GM18861 (cell line): Measurements from ENCODE around the gene COL2A1.

ENCODE experiments used
- ATAC-seq: cut with Tn5 transposase; IDR thresholded peaks from one replicate; pipeline ENCODE4 v1.9.1; 2021; ENCODE audit not compliant: unreplicated experiment

Gene COL2A1

DNA sequence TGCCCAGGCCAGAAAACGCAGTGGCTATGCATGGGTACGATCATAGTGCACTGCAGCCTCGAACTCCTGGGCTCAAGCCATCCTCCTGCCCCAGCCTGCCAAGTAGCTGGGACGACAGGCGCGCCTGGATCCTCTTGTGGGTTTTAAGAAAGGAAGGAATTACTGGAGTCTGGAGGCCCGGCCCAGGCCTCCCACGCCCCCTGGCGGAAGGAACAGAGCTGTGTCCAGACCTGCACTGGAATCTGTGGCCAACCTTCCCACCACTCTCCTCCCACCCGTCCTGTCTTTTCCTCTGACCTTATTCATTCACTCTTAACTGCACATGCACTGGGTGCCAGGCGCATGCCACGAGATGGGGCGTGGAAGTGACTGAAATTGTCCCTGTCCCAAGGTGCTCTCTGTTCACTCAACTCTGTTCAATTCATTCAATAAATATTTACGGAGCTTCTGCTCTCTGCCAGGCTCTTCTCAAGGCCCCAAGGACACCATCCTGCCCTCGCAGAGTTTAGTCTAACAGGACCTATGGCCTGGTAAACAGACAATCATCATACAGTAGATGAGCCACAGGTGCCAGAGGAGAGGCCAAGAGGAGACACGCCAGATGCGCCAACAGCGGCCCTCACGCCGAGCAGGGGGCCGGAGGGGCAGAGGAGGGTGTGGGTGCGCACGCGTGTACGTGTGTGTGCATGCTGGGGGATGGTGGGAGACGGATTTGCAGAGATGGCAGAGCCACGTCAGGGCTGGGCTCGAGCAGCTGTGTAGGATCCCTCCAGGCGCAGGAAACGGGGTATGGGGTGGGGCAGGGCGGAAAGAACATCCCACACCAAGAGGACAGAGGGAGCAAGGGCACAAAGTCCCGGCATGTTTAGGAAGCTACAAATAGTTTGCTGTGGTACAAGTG lies 54.6 kb downstream of the COL2A1 start:
- ATAC-seq = no peak

DNA sequence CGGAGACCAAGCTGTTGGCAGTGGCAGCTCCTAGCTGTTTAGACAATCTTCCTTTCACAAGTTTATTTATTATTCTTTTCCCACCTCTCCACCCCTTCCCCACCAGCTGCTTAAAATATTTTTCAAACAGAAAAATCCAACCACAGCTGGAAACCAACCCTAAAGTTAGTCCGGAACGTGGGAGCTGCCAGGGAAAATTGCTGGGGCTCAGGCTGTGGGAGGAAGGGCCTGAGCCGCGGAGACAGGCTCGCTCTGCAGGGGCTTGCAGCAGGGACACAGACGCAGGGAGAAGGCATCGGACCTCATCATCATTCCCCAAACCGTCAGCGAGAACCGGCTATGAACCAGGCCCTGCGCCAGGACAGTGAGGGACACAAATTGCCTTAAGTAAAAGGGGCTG lies 56.9 kb downstream of the COL2A1 start:
- ATAC-seq = no peak

DNA sequence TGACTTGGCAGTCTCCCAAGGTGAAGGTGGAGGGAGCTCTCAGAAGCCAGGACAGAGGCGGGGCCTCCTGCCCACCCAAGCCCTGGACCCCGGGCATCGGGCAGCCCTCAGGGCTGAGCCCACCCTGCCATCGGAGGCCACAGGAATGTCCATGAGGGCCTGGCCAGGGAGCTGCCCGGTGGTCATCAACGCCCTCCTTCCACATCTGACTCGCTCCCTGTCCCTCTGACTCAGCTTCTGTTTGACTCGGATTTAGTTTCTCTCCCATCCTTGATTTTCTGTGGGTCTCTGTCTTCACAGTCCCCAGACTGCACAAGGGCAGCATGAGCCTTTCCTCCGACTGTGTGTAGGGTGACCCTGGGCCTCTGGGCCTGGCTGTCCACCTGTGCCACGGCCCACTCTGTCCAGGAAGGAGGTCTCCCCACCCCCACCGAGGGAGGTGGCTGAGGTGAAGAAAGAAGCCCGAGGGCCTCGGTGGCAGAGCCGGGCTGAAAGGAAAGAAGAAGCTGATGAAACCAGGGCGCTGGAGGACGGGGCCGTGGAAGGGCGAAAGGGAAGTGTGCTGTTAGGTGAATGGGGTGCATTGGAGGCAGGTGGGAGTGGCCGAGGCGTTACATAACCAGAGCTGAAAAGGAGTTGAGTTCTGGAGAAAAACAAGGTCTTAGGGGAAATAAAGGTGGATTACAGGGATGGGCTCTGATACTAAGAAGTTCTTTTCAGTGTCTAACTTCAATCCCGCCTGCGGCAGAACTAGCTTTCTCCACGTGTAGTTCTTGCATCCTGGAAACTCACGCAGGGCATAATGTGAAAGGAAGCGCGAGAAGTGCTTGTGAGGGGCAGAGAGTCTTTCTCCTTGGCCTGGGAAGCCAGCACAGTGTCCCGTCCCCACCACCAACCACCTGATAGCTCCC lies 57.6 kb downstream of the COL2A1 start:
- ATAC-seq = no peak

DNA sequence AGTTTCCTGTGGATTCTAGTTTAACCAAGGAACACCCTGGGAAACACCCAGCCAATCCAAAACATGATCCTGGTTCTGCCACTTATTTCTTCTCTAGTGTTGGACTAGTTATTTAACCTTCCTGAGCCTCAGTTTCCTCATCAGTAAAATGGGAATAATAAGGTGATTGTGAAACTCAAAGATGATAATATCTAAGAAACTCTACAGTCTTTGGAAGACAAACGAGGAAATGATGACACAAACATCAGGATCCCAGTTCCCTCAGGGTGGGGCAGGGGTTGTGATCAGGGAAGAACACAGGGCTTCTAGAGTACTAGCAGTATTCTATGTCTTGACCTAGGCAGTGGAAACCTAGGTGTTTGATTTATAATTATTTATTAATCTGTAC lies 58.9 kb downstream of the COL2A1 start:
- ATAC-seq = no peak

DNA sequence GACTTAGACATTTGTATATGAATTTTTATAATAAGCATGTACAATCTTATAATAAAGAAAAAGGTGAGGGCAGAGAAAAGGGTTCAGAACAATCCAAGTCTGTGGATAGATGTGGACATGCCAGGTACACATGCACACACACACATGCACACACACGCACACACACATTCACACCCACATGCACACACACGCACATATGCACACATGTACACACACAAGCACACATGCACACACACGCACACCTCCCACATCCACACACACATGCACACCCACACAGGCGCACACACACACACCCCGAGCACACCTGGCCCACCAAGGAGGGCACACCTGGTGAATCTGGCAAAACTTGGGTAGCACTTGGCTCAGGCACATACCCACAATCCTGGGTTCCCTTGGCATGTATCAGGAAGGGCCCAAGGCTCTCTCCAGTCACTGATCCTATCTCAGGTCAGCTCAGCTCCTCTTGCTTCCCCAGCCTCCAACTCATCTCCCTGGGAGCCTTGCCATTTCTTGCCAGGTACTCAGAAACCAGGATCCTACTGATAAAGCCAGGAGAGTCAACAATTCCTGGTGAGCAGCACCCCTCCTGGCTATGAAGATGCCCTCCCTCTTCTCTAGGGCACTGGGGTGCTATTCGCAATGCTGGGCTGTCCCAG lies 59.5 kb downstream of the COL2A1 start:
- no peak for ATAC-seq

DNA sequence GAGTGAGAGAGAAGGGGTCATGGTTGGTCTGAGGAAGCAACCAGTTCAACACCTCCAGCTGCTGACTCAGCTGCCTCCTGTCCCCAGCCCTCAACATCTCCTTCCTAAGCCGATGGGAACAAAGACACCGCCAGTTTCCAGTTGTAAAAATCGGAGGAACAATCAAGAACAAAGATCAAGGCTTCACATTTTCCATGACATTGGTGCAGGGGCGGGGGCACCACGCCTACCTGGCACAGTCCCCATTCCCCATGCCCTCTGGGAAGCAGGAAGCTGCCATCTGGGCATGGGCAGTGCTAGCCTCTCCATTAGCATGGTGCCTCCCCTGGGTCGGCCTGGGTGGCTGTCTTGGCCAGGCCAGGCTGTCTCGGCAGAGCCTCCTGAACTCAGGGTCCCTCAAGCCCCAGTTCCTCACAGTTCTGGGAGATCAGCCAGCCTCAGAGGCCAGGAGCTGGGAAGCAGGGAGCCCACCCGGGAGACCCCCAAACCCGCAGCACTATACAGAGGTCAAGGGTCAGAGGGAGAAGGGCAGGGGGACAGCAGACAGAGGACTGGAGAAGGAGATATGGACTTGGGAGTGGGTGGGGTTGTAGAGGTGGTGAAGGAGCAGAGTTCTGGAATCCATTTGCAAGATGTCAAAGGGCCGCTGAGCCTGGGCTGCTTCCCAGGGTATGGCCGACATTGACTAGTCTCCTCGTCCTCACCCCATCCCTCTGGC lies 60.5 kb downstream of the COL2A1 start:
- ATAC-seq = no peak

DNA sequence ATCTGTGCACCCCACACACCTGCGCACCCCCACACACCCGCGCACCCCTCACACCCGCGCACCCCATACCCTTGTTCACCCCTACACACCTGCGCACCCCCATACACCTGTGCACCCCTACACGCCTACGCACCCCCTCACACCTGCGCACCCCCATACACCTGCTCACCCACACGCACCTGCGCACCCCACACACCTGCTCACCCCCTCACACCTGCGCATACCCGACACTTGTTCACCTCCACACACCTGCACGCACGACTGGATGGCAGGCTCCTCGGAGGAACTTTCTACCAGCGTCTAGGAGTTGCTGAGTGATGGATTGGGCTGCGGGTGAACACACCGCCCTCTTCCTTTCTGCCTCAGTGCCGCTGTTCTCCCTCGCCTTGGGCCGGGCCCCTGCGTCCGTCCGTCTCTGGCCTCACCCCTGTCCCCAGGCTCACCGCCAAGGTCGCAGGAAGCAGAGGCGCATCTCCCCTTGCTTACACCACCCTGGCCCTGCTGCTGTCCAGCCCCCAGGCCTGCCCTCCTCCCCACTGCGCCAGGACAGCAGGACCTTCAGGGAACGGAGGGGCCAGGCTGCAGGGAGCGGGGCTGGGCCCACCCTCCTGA lies 61.6 kb downstream of the COL2A1 start:
- no peak for ATAC-seq

DNA sequence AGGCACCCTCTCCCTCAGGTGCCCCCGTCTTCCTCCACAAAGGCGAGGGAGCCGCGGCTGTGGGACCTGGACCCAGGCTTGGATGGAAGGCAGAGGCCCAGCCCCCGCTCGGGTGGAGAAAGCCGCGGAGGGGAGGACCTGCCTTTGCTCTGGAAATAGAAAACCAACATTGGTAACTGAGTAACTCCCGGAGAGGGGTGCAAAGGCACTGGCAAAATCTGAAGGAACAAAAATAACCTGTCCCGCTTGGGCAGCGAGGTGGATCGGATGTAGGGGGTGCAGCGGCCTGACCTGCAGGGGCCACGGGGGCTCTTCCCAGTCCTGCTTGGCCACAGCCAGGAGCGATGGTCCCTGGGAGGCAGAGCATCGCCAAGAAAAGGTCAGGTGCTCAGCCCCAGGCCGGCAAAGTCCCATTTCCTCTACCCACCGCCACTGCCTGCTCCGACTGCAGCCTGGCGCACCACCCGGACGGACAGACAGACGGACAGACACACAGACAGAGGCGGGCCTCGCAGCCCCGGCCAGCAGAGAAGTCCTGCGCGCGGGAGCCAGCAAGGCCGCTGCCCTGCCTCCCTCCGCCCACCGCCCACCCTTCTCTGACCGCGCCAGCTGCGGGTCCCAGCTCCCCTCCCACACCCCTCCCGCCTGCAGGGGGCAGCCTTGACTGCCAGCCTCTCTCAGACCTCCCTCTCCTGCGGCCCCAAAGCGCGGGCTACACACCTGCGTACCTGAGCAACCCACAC lies 62.2 kb downstream of the COL2A1 start:
- ATAC-seq = no peak

DNA sequence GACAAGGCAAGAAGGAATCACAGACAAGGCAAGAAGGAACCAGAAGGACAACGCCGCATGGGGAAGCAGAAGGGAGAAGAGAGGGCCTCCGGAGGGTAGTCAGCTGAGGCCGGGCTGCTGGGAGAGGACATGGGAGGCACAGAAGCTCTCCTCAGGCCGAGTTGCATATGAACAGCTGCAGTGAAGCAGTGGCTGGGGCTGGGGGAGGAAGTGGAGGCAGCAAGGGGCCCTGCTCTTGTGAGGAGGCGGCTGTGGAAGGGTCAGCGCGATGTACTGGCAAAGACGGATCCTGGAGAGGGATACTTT lies 62.8 kb downstream of the COL2A1 start:
- no peak for ATAC-seq

DNA sequence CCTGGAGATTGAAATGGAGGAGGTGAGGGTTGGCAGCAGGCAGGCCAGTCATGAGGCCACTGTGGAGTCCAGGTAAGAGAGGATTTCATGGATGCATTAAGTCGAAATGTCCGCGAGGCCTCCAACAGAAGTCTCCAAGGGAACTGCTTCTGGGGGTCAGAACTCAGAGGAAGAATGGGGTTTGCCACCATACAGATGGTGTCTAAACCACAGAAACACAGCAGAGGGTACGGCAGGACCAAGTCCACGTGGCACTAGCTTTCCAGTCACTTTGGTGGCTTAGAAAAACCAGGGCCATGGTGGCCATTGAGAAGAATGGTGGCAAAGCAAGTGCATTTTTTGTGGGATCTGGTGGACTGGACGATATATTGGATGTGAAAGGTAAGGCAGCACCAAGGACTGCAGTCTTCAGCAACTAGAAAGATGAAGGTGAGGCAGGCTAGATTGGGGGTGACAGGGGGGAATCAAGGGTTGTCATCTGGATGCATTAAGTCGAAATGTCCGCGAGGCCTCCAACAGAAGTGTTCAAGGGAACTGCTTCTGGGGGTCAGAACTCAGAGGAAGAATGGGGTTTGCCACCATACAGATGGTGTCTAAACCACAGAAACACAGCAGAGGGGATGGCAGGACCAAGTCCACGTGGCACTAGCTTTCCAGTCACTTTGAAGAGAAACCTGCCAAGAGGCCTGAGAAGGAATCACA lies 63.4 kb downstream of the COL2A1 start:
- ATAC-seq = no peak

DNA sequence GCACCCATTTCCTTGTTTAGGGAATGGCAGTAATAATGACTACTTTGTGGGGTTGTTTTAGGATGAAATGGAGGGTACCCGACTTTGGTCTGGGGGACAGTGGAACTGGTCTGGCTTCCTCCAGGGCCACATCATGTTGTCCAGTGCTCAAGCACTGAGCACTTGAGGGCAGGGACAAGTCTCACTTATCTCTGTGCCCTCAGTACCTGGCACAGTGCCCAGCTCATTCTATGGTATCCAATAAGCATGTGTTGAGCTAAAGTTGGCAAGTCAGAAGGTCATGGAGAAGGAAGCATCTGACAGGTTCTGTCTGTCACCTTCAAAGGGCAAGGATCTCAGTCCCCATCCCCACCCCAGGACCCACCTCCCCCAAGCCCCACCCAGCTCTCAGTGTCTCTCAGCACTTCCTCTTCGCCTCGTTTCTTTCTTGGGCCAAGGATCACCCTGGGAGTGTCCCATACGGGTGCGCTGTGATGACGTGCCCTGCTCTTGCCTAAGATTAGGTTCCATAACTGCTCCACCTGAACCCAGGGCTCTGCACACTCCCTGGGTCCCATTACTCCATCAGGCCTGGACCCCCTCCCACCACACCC lies 65.2 kb downstream of the COL2A1 start:
- ATAC-seq = no peak

DNA sequence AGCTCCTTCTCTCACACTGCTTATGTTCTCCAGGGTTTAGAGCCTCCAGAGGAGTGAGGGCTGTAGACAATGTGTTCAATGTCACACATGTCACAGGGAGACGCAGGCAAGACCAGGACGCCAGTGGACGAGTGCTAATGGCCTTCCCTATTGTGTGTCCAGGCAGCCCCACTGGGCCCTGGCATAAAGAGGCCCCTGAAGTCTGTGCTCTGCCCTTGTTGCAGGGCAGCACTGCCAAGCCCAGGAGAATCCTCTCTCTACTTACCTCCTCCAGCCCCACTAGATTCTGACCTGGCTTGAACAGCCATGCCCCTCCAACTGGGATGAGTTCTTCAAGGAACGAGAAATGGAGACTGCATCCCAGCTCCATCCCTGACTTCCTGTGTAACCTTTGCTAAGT lies 65.7 kb downstream of the COL2A1 start:
- no peak for ATAC-seq

DNA sequence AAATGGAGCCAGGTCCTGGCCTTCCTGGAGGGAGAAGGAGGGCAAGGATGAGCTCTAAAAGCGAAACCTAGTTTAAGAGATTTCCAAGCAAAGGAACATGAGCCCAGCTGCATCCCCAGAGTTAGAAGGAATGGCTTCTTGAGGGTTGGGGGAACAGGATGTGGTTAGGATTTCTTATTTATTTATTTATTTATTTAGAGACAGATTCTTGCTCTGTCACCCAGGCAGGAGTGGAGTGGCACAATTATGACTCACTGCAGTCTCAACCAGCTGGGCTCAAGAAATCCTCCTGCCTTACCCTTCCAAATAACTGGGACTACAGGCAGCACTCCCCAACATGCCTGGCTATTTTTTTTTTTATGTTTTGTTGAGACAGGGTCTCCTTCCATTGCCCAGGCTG lies 66.2 kb downstream of the COL2A1 start:
- ATAC-seq = no peak

DNA sequence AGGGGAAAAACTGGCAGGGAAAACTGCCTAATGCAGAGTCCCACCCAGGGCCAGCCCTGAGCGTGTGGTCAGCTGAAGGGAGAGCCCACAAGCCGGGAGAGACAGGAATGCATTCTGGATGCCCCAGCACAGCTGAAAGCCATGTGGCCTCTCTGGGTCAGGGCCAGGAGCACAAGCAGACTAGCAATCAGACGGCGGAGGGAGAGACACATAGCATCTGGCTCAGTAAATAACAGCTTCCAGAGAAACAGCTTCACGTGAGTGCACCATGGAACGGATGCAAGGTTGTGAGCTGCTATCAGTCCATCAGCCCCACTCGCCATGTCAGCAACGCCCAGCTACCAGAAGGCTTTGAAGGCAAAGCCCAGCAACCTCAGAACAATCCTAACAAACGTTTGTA lies 69.1 kb downstream of the COL2A1 start:
- ATAC-seq = no peak

DNA sequence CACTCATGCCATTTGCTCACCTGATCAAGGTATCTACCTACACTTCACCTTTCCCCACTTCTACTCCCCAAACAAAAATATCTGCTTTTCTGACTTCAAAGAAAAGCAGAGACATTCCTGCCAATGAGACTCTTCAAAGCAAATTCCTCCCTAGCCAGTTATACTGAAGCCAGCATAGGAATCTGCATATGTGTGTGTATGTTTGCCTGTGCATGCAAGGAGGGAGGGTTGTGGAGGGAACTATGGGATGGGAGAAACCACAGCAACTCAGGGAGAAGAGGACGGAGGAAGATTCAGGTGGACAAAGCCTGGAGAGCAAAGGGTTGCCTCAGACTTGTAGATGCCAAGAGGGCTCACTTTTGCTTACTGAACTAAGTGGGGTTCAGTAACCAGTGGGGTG lies 73.1 kb downstream of the COL2A1 start:
- ATAC-seq = no peak

DNA sequence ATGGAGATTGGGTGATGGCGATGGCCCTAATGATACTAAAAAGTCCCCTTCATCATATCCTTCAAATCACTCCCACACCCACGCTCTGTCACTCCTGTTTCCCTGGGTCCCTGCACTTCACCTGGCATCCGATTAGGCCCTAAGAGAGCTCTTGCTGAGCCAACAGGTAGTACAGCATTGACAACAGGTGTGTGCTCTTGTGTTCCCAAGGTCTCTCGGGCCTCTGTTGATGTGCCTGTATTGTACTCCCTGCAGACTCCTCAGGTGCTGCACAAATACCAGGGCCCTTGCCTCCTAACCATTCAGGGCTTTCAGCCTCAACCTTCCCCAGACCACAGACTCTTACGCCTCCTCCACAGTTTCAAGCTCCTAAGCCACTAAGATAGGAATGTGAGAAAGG lies 73.6 kb downstream of the COL2A1 start:
- no peak for ATAC-seq

DNA sequence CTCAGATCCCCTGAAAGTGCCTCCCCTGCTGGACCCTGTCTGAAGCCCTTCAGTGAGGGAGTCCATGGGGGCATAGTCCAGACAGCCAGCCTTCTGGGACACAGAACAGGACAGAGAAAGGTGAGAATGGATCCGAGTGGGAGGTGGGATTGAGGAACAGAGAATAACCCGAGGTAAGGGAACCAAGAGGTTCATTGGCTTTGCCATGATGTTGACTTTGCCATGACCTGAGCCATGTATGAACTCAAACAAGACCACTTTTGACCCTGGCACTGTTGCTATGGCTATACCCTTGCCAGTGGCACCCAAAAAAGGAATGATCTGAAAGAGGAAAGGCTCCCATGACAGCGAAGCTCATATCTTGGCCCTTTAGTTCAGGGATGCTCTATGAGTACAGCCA lies 76.9 kb downstream of the COL2A1 start:
- no peak for ATAC-seq
